ENCODE data around the gene HDDC2.

GRCh38 chr6:125254321-125254720 is 47.4 kb downstream of the HDDC2 start:
- TF ChIP-seq CTCF (IDR thresholded peaks at IDR 0.05), result no peak
- no peak for TF ChIP-seq POLR2A (IDR thresholded peaks at IDR 0.05)
- TF ChIP-seq EP300 (IDR thresholded peaks at IDR 0.05), result no peak
